ENCODE data around the gene HTR5A.

DNA sequence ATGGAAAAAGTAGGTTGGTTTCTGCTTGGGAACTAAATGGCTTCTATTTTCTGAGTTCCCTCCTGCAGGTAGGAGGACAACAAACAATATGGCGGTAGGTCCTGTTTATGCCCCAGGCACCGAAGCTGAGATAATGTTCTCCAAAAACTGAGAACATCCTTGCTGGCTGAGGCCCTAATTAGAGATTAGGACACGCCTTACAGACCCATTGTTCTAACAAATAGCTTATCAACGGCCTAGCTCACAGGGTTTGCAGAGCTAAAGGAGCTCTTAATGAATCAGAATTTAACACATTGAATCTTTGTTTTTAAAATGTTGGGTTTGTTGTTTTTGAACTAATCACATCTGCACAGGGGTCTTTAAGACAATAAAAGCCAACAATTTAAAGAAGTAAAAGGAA lies 37.0 kb downstream of the HTR5A start:
- TF ChIP-seq, protein P1, sequence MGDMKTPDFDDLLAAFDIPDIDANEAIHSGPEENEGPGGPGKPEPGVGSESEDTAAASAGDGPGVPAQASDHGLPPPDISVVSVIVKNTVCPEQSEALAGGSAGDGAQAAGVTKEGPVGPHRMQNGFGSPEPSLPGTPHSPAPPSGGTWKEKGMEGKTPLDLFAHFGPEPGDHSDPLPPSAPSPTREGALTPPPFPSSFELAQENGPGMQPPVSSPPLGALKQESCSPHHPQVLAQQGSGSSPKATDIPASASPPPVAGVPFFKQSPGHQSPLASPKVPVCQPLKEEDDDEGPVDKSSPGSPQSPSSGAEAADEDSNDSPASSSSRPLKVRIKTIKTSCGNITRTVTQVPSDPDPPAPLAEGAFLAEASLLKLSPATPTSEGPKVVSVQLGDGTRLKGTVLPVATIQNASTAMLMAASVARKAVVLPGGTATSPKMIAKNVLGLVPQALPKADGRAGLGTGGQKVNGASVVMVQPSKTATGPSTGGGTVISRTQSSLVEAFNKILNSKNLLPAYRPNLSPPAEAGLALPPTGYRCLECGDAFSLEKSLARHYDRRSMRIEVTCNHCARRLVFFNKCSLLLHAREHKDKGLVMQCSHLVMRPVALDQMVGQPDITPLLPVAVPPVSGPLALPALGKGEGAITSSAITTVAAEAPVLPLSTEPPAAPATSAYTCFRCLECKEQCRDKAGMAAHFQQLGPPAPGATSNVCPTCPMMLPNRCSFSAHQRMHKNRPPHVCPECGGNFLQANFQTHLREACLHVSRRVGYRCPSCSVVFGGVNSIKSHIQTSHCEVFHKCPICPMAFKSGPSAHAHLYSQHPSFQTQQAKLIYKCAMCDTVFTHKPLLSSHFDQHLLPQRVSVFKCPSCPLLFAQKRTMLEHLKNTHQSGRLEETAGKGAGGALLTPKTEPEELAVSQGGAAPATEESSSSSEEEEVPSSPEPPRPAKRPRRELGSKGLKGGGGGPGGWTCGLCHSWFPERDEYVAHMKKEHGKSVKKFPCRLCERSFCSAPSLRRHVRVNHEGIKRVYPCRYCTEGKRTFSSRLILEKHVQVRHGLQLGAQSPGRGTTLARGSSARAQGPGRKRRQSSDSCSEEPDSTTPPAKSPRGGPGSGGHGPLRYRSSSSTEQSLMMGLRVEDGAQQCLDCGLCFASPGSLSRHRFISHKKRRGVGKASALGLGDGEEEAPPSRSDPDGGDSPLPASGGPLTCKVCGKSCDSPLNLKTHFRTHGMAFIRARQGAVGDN (CRISPR knock-in tag; IDR thresholded peaks at IDR 0.05) = no peak
- TF ChIP-seq, protein P2, sequence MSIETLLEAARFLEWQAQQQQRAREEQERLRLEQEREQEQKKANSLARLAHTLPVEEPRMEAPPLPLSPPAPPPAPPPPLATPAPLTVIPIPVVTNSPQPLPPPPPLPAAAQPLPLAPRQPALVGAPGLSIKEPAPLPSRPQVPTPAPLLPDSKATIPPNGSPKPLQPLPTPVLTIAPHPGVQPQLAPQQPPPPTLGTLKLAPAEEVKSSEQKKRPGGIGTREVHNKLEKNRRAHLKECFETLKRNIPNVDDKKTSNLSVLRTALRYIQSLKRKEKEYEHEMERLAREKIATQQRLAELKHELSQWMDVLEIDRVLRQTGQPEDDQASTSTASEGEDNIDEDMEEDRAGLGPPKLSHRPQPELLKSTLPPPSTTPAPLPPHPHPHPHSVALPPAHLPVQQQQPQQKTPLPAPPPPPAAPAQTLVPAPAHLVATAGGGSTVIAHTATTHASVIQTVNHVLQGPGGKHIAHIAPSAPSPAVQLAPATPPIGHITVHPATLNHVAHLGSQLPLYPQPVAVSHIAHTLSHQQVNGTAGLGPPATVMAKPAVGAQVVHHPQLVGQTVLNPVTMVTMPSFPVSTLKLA (IDR thresholded peaks at IDR 0.05) = no peak
- TF ChIP-seq GZF1 (CRISPR knock-in tag; IDR thresholded peaks at IDR 0.05) = no peak
